Heart left ventricle (tissue), 16 donors: ENCODE measurements around the gene ACAP2. TPM values are rescaled to one million over a fixed set of nuclear protein-coding genes. Genes with fewer than 3 reads are reported as not detected.

ENCODE experiments used
- ATAC-seq, 4 donors: fragments of 200-7000 bp; cut with Tn5 transposase; one replicate each; pipeline ENCODE4 v1.9.1; 2020 to 2022; ENCODE audit warnings: moderate library complexity in 4 of 4, mild to moderate bottlenecking in 3 of 4, moderate number of reproducible peaks in 1 of 4
- DNase-seq, 5 donors: peaks; one replicate each; pipeline ENCODE4 v3.0.0-alpha.2; 2020
- H3K27ac ChIP-seq, 12 donors: fragments of 200-600 bp; sonication (generic) in 4 of 12; one replicate each; pipeline versions ENCODE4 v1.5.0 to v1.8.0; 2016 to 2022; ENCODE audit warnings: mild to moderate bottlenecking in 2 of 12
- H3K27me3 ChIP-seq, 9 donors: fragments of 200-600 bp; sonication (generic) in 2 of 9; one replicate each; pipeline versions ENCODE4 v1.5.1 to v1.8.0; 2016 to 2022; ENCODE audit warnings: mild to moderate bottlenecking in 3 of 9
- H3K36me3 ChIP-seq, 9 donors: fragments of 200-600 bp; sonication (generic) in 2 of 9; one replicate each; pipeline versions ENCODE4 v1.5.0 to v1.8.0; 2018 to 2022; ENCODE audit warnings: mild to moderate bottlenecking in 2 of 9
- H3K4me1 ChIP-seq, 12 donors: fragments of 200-600 bp; sonication (generic) in 4 of 12; one replicate each; pipeline versions ENCODE4 v1.5.0 to v1.8.0; 2016 to 2022; ENCODE audit warnings: mild to moderate bottlenecking in 3 of 12
- H3K4me3 ChIP-seq, 12 donors: fragments of 200-600 bp; sonication (generic) in 4 of 12; one replicate each; pipeline versions ENCODE4 v1.5.0 to v1.8.0; 2017 to 2022; ENCODE audit warnings: mild to moderate bottlenecking in 9 of 12, moderate library complexity in 4 of 12
- H3K9me3 ChIP-seq, 12 donors: fragments of 200-600 bp; sonication (generic) in 4 of 12; one replicate each; pipeline versions ENCODE4 v1.5.0 to v1.8.0; 2016 to 2022; ENCODE audit warnings: mild to moderate bottlenecking in 1 of 12
- CTCF ChIP-seq, 12 donors: fragments of 200-600 bp; sonication (generic) in 4 of 12; IDR thresholded peaks; one replicate each; pipeline versions ENCODE4 v1.5.0 to v1.8.0; 2018 to 2022; ENCODE audit warnings: antibody characterized with exemption in 12 of 12, mild to moderate bottlenecking in 5 of 12
- POLR2A ChIP-seq, 2 donors: fragments of 450-650 bp; IDR thresholded peaks; one replicate each; pipeline ENCODE4 v1.6.1; 2017; ENCODE audit warnings: antibody characterized with exemption in 2 of 2, mild to moderate bottlenecking in 2 of 2, moderate library complexity in 2 of 2
- WGBS, 4 donors: extraction: QIAGEN DNeasy Blood & Tissue Kit in 2 of 4; methylation state at CpG; one replicate each; pipeline versions ENCODE4 v1.1.5 to v1.1.7; 2013 to 2018; 5-methylcytosine and 5-hydroxymethylcytosine counted together
- intact Hi-C, 10 donors: fragments of 100-400 bp; cut with DNase I; formaldehyde crosslinking; loops; one replicate each; pipeline versions ENCODE4 v1.11.1 to v1.14.2; 2022
- polyA plus RNA-seq, 2 donors: library from polyadenylated mRNA; stranded (reverse); fragments of 200-250 nt; gene quantifications; one replicate each; pipeline ENCODE4 v1.2.3, GENCODE V29; 2013
- total RNA-seq, 9 donors: library from RNA; depleted of rRNA in 2 of 9; stranded (reverse); fragments of >200 nt in 2 of 9; fragmentation: NEBNext Ultra II Directional in 3 of 9; extraction: Animal tissue kit (Norgen Biotek cat#: 25700) in 3 of 9; gene quantifications; one replicate each; pipeline versions ENCODE4 v1.1.0 to v1.2.4, GENCODE V29; 2016 to 2023
- donor health status: ischemic (EF 13 %, LVEDD 7.1; RV severe dilation, severe dysfunction).
- donor health status: healthy with polysubstance abuse.
- donor health status: DM: no; HTN: yes; CAD: no.
- donor health status: DM: no; HTN: no; CAD: no.
- donor health status: ischemic (EF 25% LVEDD 6.9; RV normal size, moderate dysfunction).
- donor health status: ischemic (EF 25% LVEDD 5.7; RV mildly dilated, moderate dysfunction).
- donor health status: healthy.
- donor health status: DM: yes; HTN: yes; CAD: no.
- donor health status: ischemic (EF 35%, LVEDD 5.7; RV mildly dilated, moderate dysfunction).
- donor health status: nonischemic (EF 11% LVEDD 7.7; RV severe dilation, severe dysfunction).
- donor health status: DM: yes; HTN: yes; CAD: no.
- donor health status: PGD.
- donor health status: ischemic (EF 29% LVEDD 5.4; RV normal size, mild dysfunction).
- donor health status: nonischemic (EF 23%, LVEDD 6.1; RV moderate dilation, normal function).

ACAP2 gene
- total and polyA plus RNA-seq, 11 donors: 4.4 to 39.2 (median 15.4) TPM

GRCh38 chr3:195258449-195259153 lies 184.2 kb downstream of the ACAP2 start:
- no peaks in the 10 kb centered on the region for H3K36me3 ChIP-seq
- ATAC-seq: peak in 1 of 4 donors; percentile 2
- no peak for DNase-seq
- 66 to 79% (median 74%) methylated on average over 14 of the region's 14 CpGs for WGBS, 4 donors
- peak overlapping the region; percentile 80 to 97 (median 91) for H3K27ac ChIP-seq
- TF ChIP-seq CTCF (IDR thresholded peaks at IDR 0.05) (no peak), POLR2A (IDR thresholded peaks at IDR 0.05) (no peak)
- peaks cover 0 to 33% (median 22%) of the 10 kb centered on the region in 12 donors for H3K4me1 ChIP-seq
- intact Hi-C loops: loop anchor here in 9 of 10 donors (2.0 to 10.0 kb wide), 16 partner anchors 74 to 586 kb away; partner anchors contain the start of gene LSG1 (in 1 of the 9)
- H3K9me3 ChIP-seq: no peaks in the 10 kb centered on the region
- H3K27me3 ChIP-seq: no peaks in the 10 kb centered on the region
- peak overlapping the region in 1 of 12 donors; percentile 76 for H3K4me3 ChIP-seq

GRCh38 chr3:195257454-195258448 lies 185.1 kb downstream of the ACAP2 start:
- Histone ChIP-seq H3K27me3 (no peaks in the 10 kb centered on the region), H3K4me1 (peaks cover 0 to 30% (median 22%) of the 10 kb centered on the region in 12 donors), H3K9me3 (no peaks in the 10 kb centered on the region), H3K36me3 (no peaks in the 10 kb centered on the region), H3K27ac (peak overlapping the region in 7 of 12 donors; percentile 24 to 97 (median 92)), H3K4me3 (no peak overlapping the region)
- intact Hi-C loops: loop anchor here in 9 of 10 donors (2.0 to 10.0 kb wide), 16 partner anchors 73 to 585 kb away; partner anchors contain the start of gene LSG1 (in 1 of the 9)
- DNase-seq (peak in 1 of 5 donors; percentile 46), ATAC-seq (no peak)
- TF ChIP-seq CTCF (IDR thresholded peaks at IDR 0.05): no peak
- no peak for TF ChIP-seq POLR2A (IDR thresholded peaks at IDR 0.05)
- WGBS, 4 donors: 83 to 94% (median 89%) methylated on average over 14 to 16 of the region's 16 CpGs

GRCh38 chr3:195256639-195257453 lies 186.0 kb downstream of the ACAP2 start:
- Histone ChIP-seq H3K27me3 (no peaks in the 10 kb centered on the region), H3K27ac (peak overlapping the region in 1 of 12 donors; percentile 97), H3K4me3 (no peak overlapping the region), H3K4me1 (peaks cover 0 to 32% (median 22%) of the 10 kb centered on the region in 12 donors), H3K9me3 (no peaks in the 10 kb centered on the region), H3K36me3 (no peaks in the 10 kb centered on the region)
- TF ChIP-seq CTCF (IDR thresholded peaks at IDR 0.05) (no peak), POLR2A (IDR thresholded peaks at IDR 0.05) (no peak)
- WGBS, 4 donors: 96 to 98% (median 97%) methylated on average over 13 to 19 of the region's 19 CpGs
- no peak for DNase-seq
- ATAC-seq: no peak
- intact Hi-C loops: loop anchor here in 9 of 10 donors (5.0 to 10.0 kb wide), 12 partner anchors 72 to 575 kb away; no protein-coding TSS in a partner anchor
